Hepatocyte (in vitro differentiated cells): ENCODE data around the gene DMD. TPM values are rescaled to one million over a fixed set of nuclear protein-coding genes. Genes with fewer than 3 reads are reported as not detected.

Experiments
- DNase-seq: peaks from one replicate; pipeline ENCODE4 v3.0.0-alpha.2; 2016; ENCODE audit warnings: low spot score
- H2AFZ ChIP-seq: fragments of 200-600 bp; sonication (generic); 2 replicates; pipeline ENCODE4 v1.6.0; 2016; ENCODE audit warnings: antibody characterized with exemption, mild to moderate bottlenecking
- H3K27ac ChIP-seq: fragments of 200-600 bp; sonication (generic); 2 replicates; pipeline ENCODE4 v1.5.1; 2016; ENCODE audit warnings: mild to moderate bottlenecking
- H3K27me3 ChIP-seq: fragments of 200-600 bp; sonication (generic); 2 replicates; pipeline ENCODE4 v1.6.1; 2016
- H3K36me3 ChIP-seq: fragments of 200-600 bp; sonication (generic); replicated peaks from 2 replicates; pipeline ENCODE4 v1.5.1; 2016; ENCODE audit warnings: low read depth; ENCODE audit not compliant: insufficient read depth
- H3K4me1 ChIP-seq: fragments of 200-600 bp; sonication (generic); 2 replicates; pipeline ENCODE4 v1.5.1; 2016; ENCODE audit warnings: mild to moderate bottlenecking, moderate library complexity; ENCODE audit not compliant: insufficient read depth
- H3K4me2 ChIP-seq: fragments of 200-600 bp; sonication (generic); 2 replicates; pipeline ENCODE4 v1.6.0; 2016
- H3K4me3 ChIP-seq: fragments of 200-600 bp; sonication (generic); 2 replicates; pipeline ENCODE4 v1.5.1; 2016; ENCODE audit warnings: mild to moderate bottlenecking
- H3K79me2 ChIP-seq: fragments of 200-600 bp; sonication (generic); 2 replicates; pipeline ENCODE4 v1.6.0; 2017; ENCODE audit warnings: mild to moderate bottlenecking
- H3K9me2 ChIP-seq: fragments of 200-600 bp; sonication (generic); replicated peaks from 2 replicates; pipeline ENCODE4 v1.6.0; 2017; ENCODE audit warnings: mild to moderate bottlenecking; ENCODE audit not compliant: insufficient read depth
- H3K9me3 ChIP-seq: fragments of 200-600 bp; sonication (generic); 2 replicates; pipeline ENCODE4 v1.5.1; 2016; ENCODE audit warnings: low read depth, mild to moderate bottlenecking
- H4K20me1 ChIP-seq: fragments of 200-600 bp; sonication (generic); 2 replicates; pipeline ENCODE4 v1.6.0; 2016; ENCODE audit warnings: mild to moderate bottlenecking; ENCODE audit not compliant: insufficient read depth, poor library complexity, severe bottlenecking
- CTCF ChIP-seq: fragments of 200-600 bp; sonication (generic); IDR thresholded peaks from 2 replicates; pipeline ENCODE4 v1.5.1; 2016; ENCODE audit warnings: antibody characterized with exemption, mild to moderate bottlenecking; ENCODE audit not compliant: poor library complexity
- EZH2 ChIP-seq: fragments of 200-600 bp; sonication (generic); IDR thresholded peaks from 2 replicates; pipeline ENCODE4 v1.6.1; 2016; ENCODE audit warnings: antibody characterized with exemption, mild to moderate bottlenecking, borderline replicate concordance
- EZH2phosphoT487 ChIP-seq: fragments of 200-600 bp; sonication (generic); IDR thresholded peaks from one replicate; pipeline ENCODE4 v1.6.1; 2018; ENCODE audit warnings: antibody characterized with exemption, mild to moderate bottlenecking, low read depth, moderate library complexity; ENCODE audit not compliant: unreplicated experiment, severe bottlenecking
- WGBS: methylation state at CpG from one replicate; pipeline ENCODE4 v1.1.6; 2016; ENCODE audit warnings: low lambda C conversion rate; ENCODE audit errors: missing lambda C conversion rate; 5-methylcytosine and 5-hydroxymethylcytosine counted together
- polyA plus RNA-seq: library from polyadenylated mRNA; unstranded; fragments of >200 nt; fragmentation: Nextera tagmentation; extraction: Ambion mirVana; gene quantifications from 2 replicates; pipeline ENCODE4 v1.2.1, GENCODE V29; 2016
- total RNA-seq: library from RNA; depleted of rRNA; stranded (reverse); fragments of >200 nt; gene quantifications from 2 replicates; pipeline ENCODE4 v1.2.3, GENCODE V29; 2014

The DMD gene
- total and polyA plus RNA-seq, 2 experiments from 2014 or later = 14.2 to 27.8 TPM

GRCh38 chrX:31115398-31115797 lies 2096.0 kb downstream of the DMD start:
- no peak overlapping the region for H3K27ac ChIP-seq
- TF ChIP-seq CTCF (no peak), EZH2 (no peak), EZH2phosphoT487 (no peak)
- no peak overlapping the region for H3K4me2 ChIP-seq
- no peaks in the 10 kb centered on the region for H3K27me3 ChIP-seq
- no peak for DNase-seq
- H3K4me1 ChIP-seq = no peaks in the 10 kb centered on the region
- H2AFZ ChIP-seq = no peak overlapping the region
- 81% methylated on average over 4 of the region's 4 CpGs for WGBS
- no peak overlapping the region for H3K4me3 ChIP-seq
- no peaks in the 10 kb centered on the region for H3K9me2 ChIP-seq
- no peaks in the 10 kb centered on the region for H3K9me3 ChIP-seq
- H3K79me2 ChIP-seq = no peaks in the 10 kb centered on the region
- H3K36me3 ChIP-seq = no peaks in the 10 kb centered on the region
- H4K20me1 ChIP-seq = no peaks in the 10 kb centered on the region

GRCh38 chrX:31114858-31115257 lies 2096.5 kb downstream of the DMD start:
- 79% methylated on average over 2 of the region's 2 CpGs for WGBS

GRCh38 chrX:31112226-31112999 lies 2098.9 kb downstream of the DMD start:
- Histone ChIP-seq H3K27ac (no peak overlapping the region), H3K79me2 (no peaks in the 10 kb centered on the region), H3K9me2 (no peaks in the 10 kb centered on the region), H3K4me1 (no peaks in the 10 kb centered on the region), H3K27me3 (no peaks in the 10 kb centered on the region), H3K9me3 (no peaks in the 10 kb centered on the region), H3K4me2 (no peak overlapping the region), H2AFZ (no peak overlapping the region), H4K20me1 (no peaks in the 10 kb centered on the region), H3K4me3 (no peak overlapping the region), H3K36me3 (no peaks in the 10 kb centered on the region)
- 76% methylated on average over 5 of the region's 5 CpGs for whole genome bisulfite sequencing
- no peak for DNase-seq
- no peak for TF ChIP-seq CTCF
- TF ChIP-seq EZH2 = no peak
- no peak for TF ChIP-seq EZH2phosphoT487

More at GRCh38 chrX:31114858-31115257, 2096.5 kb downstream of the DMD start:
- Histone ChIP-seq H3K9me2 (no peaks in the 10 kb centered on the region), H3K9me3 (no peaks in the 10 kb centered on the region), H3K36me3 (no peaks in the 10 kb centered on the region), H3K27me3 (no peaks in the 10 kb centered on the region), H3K4me1 (no peaks in the 10 kb centered on the region), H2AFZ (no peak overlapping the region), H4K20me1 (no peaks in the 10 kb centered on the region), H3K79me2 (no peaks in the 10 kb centered on the region), H3K4me2 (no peak overlapping the region), H3K4me3 (no peak overlapping the region), H3K27ac (no peak overlapping the region)
- DNase-seq = no peak
- TF ChIP-seq CTCF (no peak), EZH2phosphoT487 (no peak), EZH2 (no peak)
